Limb (tissue), 2 donors: ENCODE measurements around the gene CHURC1.

Experiments used
- DNase-seq, 2 donors: peaks; one replicate each; pipeline ENCODE4 v3.0.0-alpha.2; 2016; ENCODE audit errors: extremely low spot score in 2 of 2

CHURC1 gene

DNA sequence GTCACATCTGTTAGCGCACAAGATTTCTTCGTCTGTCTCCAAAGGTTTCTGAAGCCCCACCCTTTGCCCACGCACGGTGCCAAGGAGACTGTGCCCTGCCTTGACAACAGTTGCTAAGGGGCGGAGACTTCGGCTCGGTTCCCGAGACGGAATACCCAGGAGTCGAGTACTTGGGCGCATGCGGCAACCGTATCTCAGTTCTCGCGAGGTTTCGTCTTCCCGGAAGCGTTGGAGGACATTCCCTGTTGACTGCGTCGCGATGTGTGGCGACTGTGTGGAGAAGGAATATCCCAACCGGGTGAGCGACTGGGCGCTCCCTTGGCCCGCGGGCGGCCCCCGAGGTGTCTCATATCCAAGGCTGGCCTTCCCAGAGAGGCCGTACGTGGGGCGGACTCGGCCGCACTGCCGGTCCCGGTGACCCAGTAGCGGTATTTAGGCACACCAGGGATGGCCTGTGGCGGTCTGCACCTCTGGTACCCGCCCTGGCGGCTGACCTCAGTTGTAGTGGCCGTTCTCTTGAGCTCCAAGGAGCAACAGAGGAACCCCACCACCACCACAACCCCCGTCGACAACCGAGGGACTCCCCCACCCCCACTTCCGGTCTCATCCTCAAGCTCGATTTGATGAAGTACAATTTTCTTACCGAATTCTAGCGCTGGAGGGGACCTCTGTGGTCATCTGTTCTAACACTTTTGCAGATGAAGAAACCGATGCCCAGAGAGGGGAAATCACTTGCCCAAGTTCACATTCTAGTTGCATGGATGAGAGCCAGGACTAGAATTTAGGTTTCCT is at the start of gene CHURC1:
TSS of gene CHURC1 (plus strand) at position 219 of the 792 bp plus-strand sequence. CDS start at position 260, 41 bp downstream.
- DNase-seq: peak; percentile 97 to 98

DNA sequence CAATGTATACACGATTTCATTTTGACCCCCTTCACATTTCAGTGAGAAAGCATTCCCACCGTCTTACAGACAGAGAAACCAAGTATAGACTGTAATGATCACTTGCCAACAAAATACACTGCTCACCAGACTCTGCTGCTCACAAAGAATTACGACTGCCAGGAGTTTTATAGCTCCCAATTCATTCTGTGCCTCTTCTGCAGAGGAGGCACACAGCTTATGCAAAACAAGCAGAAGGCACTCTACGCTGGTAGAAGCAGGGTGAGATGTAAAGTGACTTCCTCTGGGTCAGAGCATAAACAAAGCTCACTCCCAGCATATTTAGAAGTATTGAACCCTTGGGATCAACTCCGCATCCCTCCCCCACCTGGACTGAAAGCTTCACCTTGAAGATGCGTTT is 49.1 kb upstream of the CHURC1 start:
- DNase-seq: no peak

DNA sequence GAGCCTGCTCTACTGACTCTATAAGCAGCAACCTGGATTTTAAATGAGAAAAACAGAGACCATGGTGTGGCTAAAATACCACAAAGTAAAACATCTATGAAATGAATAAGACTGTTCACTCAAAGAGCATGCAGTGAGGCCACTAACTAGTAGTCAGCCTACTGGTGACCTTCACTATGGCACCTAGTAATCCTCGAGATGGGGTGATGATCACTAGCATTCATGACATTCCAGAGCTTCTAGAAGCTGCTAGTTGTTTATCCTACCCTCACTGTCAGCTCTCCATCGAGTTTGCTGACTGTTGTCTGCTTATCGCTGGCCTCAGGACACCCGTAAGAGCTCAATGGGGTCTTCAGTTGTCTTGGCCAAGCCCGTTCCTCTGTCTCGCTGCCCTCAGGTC is 48.3 kb upstream of the CHURC1 start:
- DNase-seq: no peak

DNA sequence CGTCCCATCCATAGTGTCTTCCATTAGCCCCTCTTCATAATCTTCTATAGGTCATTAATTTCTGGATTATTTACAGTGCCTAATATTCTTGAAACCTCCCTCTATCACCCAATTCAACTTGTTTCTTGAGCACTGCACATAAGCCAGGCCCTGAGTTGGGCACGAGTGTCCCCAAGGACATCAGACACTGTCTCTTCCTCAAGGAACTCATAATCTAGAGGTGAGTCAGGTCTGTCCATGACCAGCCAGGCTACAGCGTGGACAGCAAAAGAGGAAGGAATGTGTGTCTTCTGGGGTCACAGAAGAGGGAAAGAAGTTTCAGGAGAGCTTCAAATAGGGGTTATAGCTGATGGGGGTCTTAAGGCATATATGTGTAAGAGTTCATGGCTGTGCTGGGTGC is 47.1 kb upstream of the CHURC1 start:
- DNase-seq: no peak

DNA sequence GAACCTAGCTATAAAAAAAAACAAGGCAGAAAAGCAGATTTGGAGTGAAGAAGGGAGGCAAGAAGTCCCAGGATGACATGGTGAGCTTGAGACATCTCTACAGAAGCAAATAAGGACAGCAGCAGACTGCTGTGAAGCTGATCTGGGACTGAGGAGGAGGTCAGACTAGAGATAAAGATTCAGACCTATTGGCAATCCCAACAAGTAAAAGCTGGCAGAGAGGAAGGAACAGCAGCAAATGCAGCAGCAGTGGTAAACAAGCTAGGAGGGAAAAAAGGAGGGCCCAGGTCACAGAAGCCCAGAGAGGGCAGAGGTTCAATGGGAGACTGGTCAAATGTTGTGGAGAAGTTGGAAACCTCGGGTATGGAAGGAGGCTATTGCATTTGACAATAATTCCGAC is 45.9 kb upstream of the CHURC1 start:
- DNase-seq: no peak

DNA sequence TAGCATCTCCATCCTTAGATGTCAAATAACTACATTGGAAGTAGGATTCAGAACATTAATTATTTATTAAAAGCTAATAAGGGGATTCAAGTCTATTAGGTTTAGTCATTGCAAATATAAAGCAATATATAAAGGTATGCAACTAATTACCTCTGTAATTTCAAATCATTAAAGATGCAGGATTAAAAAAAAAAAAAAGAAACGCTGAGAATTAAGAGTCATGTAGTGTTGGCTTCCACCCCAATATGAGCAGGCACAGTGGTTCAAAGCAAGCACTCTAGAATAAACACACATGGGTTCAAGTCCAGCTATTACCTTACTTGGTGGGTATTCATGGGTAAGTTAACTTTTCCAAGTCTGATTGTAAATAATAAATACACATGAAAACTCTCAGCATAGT is 45.4 kb upstream of the CHURC1 start:
- DNase-seq: no peak

DNA sequence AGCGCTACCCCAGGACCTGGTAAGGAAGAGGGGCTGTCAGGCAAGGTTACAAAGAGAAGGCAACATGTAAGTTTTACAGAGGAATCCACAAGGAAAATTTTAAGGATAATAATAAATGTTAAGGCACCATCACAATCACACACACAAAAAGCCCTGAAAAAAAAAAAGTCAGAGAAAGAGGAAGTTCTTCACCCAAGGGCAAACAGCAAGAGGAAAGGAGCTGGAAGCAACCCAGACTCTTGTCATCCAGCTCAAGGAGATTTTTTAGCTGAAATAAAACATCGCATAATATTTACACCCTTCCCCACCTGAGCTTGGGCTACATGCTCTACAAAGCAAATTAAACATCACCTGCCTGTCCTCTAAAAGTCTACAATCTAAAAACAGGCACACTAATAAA is 44.1 kb upstream of the CHURC1 start:
- no peak for DNase-seq

DNA sequence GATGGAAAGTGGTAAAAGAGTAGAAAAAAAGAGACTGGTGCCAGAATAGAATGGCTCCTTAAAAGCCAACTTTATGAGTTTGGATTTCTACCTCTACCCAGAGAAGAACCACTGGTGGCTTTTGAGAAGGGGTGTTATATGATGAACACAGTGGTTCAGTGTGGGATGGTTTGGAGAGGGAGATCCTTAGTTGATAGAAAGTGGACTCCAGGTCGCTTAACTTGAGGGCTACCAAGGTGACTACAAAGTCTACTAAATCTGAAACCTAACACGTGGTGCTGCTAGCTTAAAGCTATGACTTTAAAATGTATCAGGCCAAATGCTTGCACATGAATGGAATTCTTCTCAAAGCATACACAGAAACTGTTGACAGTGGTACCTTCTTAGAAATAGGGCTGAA is 42.9 kb upstream of the CHURC1 start:
- DNase-seq: no peak

DNA sequence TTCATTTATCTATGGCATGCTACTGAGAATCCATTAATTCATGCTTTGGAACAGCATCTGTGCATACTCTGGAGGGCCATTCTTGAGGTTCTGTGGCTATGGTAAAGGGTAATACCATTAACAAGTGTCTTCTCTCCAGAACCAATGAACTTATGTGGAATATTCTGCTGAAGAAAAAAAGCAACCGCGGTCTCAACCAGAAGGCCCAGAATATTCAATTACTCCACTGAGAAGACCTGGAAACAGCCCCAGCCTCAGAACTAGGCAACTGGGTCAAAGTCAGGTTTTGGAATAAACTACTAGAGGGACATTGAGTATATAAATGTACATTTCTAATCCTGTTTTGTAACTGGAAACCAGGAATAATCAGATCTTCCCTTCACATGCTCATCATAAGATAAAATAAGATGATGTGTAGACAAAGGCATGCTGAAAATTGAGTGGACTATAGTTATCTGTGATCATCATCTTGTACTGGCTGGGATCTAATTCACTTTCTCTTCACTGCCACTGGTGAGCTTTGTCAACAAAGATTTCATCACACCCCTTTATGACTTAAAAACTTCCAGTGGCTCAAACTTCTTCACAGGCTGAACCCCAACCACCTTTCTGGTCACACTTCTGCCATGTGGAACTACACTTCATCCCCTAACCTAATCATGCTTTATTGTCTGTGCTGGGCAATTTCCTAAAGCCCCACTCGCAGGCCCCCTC is 40.6 kb upstream of the CHURC1 start:
- DNase-seq: no peak

DNA sequence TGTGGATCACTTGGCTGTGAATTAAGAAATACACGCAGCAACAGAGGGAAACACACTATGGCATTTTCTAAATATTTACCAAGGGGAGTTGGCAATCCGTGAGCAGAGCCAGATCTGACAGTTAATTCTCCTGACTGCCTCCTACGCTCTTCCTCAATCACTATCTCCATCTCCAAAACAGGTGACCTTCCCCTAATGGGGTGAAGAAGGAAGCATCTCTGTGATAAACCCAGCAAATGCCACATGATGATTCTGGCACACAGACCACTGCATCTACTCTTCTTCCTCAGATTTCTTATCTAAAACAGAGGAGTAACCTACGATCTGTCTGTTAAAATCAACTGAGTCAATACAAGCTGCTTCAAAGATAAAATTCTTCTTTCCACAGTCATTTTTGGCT is 38.9 kb upstream of the CHURC1 start:
- DNase-seq: no peak

DNA sequence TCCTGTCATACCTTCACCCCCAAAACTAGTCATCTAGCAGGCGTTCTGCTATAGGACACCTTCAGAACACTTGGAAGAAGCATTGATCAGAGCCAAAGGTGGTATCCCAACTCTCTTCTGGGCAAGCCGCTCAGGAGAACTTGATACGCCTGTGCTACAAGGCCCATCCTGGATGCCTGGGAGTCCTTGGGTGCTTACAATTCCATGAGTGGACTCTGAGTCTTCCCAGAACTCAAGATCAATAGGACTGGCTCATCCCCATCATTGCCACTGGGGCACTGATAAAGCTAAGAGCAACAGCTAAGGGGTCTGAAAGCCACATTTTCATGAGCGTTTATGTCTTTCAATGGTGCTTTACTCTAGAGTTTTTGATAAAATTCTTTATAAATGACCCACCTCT is 36.4 kb upstream of the CHURC1 start:
- no peak for DNase-seq

DNA sequence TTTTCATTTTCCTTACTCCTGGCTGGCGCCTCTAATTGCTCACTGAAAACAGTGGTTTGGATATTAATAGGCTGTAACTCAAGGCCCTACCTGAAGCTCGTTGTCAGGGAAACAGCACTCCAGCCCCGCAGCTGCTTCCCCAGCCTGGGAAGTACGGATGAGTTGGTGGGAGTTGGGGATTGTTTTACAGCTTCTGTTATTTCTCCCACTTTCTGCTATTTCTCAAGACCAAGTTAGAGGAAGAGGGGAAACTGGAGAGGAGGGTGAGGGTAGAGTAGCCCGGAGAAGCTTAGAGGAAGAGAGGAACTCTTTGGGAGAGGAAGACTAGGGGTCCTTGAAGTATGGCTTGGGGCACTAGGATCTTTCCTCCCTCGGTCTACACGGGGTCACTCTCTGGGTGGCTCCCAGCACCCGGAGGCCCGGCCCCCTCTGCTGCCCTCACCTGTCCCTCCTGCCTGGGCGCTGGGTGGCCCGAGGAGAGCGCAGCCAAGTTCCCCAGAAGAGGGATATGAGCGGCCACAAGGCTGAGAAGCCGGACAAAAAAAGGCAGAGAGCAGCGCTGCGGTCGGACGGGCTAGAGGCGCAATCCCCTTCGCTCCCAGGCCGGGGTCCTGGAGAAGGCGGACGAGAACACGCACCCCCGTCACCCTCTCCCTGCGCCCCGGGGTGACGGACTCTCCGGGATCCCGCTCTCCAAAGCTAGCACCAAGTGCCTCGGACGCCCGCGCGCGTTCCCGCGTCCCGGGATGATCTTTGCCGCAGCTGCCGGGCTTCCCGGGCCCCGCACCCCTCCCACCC is 35.2 kb upstream of the CHURC1 start:
- peak in 1 of 2 donors; percentile 57 for DNase-seq

DNA sequence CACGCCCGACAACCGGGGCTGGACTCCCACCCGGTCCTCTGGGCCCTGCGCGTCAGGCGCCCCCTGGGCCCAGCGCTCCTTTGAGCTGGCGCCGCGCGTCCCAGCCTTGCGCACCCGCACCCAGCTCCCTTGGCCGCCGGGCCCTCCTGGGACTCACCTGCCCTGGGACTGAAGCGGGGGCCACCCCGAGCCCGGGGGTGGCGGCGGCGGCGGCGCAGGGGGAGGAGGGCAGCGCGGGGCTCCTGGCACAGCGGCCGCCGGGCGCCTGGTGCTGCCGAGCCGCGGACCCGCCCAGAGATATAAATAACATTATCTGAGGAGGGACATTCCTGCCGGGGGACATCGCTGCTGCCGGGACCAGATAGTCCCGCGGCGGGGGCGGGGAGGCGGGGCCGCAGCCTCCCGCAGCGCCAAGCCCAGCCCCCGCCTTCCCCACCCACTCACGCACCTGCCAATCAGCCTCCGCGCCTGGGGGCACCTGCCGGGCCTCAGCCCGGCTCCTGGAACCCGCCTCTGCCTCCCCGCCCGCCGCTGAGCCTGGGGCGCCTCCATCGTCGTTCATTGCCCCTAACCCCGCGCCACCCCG is 34.5 kb upstream of the CHURC1 start, which contains the start of gene SPTB:
TSS of gene SPTB (minus strand) at position 273 of the 586 bp plus-strand sequence. CDS start 56,813 bp downstream, outside the sequence.
- DNase-seq: peak in 1 of 2 donors; percentile 77

DNA sequence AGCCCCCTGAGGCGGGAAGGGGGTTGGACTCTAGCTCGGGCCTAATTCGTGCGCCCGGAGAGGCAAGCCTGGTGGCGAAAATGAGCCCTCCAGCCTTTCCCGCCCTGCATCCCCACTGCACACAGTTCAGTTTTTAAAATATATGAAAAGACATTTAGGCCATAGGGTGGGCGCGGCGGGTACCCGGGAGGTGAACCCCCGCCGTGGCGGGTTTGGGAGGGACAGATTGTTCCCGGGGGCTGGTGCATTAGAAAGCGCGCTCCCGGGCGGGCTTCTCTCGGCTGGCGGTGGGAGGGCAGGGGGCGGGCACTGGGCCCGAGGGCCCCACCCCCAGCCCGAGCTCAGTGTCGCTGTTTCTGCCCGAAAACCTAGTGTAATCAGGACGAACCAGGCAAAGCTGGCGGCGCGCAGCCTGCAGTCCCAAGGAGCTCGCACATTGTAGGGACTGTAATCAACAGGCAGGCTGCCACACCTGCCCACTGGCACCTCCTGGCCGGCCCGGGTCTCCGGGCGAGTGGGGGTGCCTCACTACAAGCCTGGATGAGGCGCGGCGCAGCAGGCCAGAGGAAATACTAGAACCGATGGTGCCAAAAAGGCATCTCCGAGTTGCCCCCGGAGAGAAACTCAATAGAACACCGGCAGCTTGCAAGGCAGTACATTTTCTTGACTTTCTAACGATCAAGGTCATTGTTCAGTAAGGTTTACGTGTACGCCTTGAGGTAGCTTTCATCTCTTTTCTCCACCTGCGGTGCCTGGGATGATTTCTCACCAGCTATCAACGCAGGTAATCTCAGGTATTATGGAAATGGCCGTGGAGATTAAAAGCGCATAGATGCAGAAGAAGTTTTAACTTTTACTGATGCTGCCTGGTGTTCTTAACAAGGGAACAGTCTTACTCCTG is 33.8 kb upstream of the CHURC1 start:
- DNase-seq: peak; percentile 18 to 71

DNA sequence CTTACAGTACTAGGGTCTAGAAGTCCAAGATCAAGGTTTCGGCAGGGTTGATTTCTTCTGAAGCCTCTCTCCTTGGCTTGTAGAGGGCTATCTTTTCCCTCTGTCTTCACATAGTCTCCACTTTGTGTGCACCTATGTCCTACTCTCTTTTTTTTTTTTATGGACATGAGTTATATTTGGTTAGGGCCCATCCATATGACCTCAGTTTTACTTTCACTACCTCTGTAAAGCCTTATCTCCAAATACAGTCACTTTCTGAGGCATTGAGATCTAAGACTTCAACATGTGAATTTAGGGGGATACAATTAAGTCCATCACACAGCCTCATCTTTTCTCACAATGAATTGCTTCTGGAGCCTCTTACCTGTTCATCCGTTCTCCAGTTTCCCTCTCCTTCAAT is 28.7 kb upstream of the CHURC1 start:
- DNase-seq: no peak

DNA sequence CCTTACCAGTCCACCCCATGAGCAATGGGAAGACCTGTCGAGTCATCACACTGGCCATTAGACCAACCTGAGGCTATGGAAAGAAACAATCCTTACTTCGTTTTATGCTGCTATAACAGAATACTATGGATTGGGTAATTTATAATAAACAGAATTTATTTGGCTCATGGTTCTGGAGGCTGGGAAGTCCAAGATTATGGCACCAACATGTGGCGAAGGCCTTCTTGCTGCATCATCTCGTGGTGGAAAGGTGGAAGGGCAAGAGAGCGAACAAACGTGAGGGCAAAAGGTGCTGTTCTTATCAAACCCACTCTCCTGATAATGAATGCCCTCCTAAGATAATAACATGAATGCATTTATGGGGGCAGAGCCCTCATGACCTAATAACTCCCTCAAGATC is 24.9 kb upstream of the CHURC1 start:
- no peak for DNase-seq

DNA sequence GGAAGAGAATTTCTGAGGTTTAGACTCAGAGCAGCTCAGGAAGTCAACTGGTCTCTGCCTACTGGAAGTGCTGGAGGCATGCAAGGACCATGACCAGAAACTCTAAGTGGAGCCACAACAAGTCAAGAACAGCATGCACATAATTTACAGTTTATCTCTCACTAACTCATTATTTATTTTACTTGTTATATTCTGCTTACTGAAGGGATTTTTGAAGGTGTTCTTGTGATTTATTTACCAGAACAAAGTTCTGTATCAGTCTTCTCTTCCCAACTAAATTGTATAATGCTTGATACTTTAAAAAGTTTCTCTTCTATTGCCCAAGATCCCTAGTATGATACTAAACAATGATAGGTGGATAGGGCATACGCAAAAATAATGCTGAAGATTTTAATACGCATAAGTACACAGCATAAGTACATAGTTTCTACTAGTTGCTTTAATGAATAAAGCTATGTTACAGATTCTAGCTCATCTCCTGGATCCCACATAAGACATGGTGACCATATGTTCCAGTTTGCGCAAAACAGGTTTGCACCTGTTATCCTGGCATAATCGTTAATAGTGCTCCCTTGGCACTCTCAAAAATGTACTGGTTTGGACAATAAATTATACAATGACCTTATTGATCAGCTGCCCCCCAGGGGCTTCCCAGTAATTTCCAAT is 22.9 kb upstream of the CHURC1 start:
- DNase-seq: no peak

DNA sequence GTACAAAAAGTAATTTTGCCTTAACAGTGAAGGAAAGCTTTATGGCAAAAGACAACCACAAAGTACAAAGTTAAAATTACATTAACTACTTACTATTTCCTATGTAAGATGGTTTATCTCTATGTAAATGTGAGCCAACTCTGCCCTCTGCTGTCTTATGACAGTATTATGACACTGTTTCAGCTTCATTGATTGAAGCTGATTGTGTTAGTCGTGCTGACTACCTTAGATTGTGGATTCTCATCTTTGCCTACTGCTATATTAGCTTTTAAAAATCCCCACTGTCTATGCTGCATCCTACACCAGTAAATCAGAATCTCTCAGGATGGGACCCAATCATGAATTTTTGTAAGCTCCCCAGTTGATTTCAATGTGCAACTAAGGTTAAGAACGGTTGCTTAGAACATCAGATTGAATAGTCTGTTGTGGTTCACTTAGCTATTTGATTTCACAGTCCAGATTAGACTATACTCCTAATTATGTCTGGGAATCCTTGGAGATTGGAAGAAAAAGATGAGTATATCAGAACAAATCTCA is 22.3 kb upstream of the CHURC1 start:
- DNase-seq: peak in 1 of 2 donors; percentile 79

DNA sequence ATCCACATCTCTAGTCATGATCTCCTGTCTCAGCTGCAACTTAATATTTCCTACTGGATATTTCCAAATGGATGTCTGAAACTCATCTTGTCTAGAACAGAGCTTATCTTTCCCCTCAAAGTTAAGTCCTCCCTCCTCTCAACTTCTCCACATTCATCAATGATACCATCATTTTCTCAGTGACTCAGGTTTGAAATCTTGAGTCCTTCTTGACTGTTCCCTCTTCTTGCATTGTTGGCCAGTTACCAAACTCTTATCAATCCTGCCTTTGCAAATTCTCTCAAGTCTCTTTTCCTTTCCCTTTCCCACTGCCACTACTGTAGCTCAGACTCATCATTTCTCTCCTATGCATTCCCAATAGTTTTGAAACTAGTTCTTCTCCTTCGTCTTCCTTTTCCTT is 14.3 kb upstream of the CHURC1 start:
- DNase-seq: no peak

DNA sequence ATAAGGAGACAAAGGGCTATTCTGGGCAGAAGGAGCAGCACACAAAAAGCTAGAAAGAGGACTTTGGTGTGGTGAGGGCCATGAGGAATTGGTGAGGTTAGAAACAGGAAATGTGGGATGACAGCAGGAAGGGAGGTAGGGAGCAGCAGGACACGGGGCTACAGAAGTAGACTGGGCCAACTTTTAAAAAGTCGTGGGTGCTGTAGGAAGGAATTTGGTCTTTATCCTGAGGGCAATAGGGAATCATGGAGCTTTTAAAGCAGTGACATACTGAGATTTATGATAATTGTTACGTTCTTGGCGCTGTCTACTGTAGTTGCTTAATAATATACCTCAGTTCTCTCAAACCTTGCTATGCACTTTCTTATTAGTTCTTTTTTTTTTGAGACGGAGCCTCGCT is 8.2 kb upstream of the CHURC1 start:
- no peak for DNase-seq
